Activated CD4-positive, alpha-beta T cell treated with anti-CD3 and anti-CD28 coated beads, Interleukin-2, Interleukin-6, amounts not matched to agents 100 ng/mL and 50 ng/mL, durations not matched to agents 16 hours and 8 hours (primary cell): ENCODE data around the gene CD36.

Experiments
- DNase-seq: peaks from one replicate; pipeline ENCODE4 v3.0.0-alpha.2; 2020

CD36 gene

GRCh38 chr7:80637911-80638765, at the start of gene CD36:
Gene CD36 (plus strand): TSS chr7:80638642. CDS start chr7:80646741, 8,099 bp downstream.
- DNase-seq = no peak

GRCh38 chr7:80589631-80590030, 48.8 kb upstream of the CD36 start:
- DNase-seq = no peak

- no peak for DNase-seq
Observed at GRCh38 chr7:80591654-80592053, 46.8 kb upstream of the CD36 start.

- DNase-seq = no peak
Observed at GRCh38 chr7:80593869-80594586, 44.4 kb upstream of the CD36 start.

- no peak for DNase-seq
Observed at GRCh38 chr7:80596933-80597517, 41.4 kb upstream of the CD36 start.

GRCh38 chr7:80597875-80598274, 40.6 kb upstream of the CD36 start:
- DNase-seq = no peak

- no peak for DNase-seq
Observed at GRCh38 chr7:80600046-80600445, 38.4 kb upstream of the CD36 start.

- no peak for DNase-seq
Observed at GRCh38 chr7:80601999-80602398, 36.4 kb upstream of the CD36 start.

GRCh38 chr7:80603940-80604339, 34.5 kb upstream of the CD36 start:
- DNase-seq = no peak

- DNase-seq = no peak
Observed at GRCh38 chr7:80604436-80604835, 34.0 kb upstream of the CD36 start.

- no peak for DNase-seq
Observed at GRCh38 chr7:80607136-80607535, 31.3 kb upstream of the CD36 start.

GRCh38 chr7:80608336-80608735, 30.1 kb upstream of the CD36 start:
- no peak for DNase-seq

- DNase-seq = no peak
Observed at GRCh38 chr7:80609751-80610150, 28.7 kb upstream of the CD36 start.

GRCh38 chr7:80611353-80611752, 27.1 kb upstream of the CD36 start:
- DNase-seq = no peak

GRCh38 chr7:80611779-80612178, 26.7 kb upstream of the CD36 start:
- DNase-seq = no peak

GRCh38 chr7:80612880-80613279, 25.6 kb upstream of the CD36 start:
- DNase-seq = no peak

GRCh38 chr7:80613519-80613918, 24.9 kb upstream of the CD36 start:
- no peak for DNase-seq

GRCh38 chr7:80614851-80615271, 23.6 kb upstream of the CD36 start:
- DNase-seq = no peak

GRCh38 chr7:80618096-80618495, 20.3 kb upstream of the CD36 start:
- no peak for DNase-seq

GRCh38 chr7:80619741-80620140, 18.7 kb upstream of the CD36 start:
- DNase-seq = no peak

- DNase-seq = no peak
Observed at GRCh38 chr7:80622541-80622940, 15.9 kb upstream of the CD36 start.

GRCh38 chr7:80623503-80624252, 14.8 kb upstream of the CD36 start:
- no peak for DNase-seq

- DNase-seq = no peak
Observed at GRCh38 chr7:80624763-80625162, 13.7 kb upstream of the CD36 start.
